ENCODE data around the gene UQCRQ.

DNA sequence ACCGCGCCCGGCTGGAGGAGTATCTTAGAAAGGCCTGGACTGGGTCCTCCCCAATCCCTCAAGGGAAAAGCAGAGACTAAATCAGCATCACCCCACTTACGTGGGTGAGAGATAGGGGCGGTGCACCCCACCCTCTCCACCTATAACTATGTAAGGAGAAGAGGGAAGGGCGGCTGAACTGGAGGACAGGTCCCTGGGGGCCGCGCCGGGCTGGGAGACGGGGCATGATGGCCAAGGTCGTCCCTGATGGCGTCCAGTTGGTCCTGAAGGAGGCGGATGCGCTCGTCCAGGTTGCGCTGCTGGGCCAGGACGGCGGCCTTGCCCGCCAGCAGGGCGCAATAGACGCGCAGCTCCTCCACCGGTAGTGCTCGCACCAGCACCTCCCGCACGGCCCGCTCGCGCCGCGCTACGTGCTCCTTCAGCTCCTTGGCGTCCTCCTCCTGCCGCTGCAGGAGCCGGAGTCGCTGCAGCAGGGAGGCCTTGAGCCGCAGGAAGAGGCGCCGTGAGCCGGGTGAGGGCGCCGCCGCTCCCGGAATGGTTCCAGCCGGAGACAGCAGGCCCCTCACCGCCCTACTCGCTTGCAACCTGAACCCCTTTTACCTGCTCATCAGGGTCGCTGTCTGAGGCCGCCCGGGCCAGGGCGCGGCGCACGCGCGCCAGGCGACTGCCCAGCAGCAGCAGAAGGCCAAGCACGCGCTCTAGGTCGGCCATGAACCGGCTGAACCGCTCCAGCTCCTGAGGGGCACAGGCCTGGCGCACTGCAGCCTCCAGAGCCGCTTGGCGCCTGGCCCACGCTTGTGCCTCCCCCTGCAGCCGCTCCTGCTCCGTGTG lies 43.6 kb upstream of the UQCRQ start:
- TF ChIP-seq, protein P1, sequence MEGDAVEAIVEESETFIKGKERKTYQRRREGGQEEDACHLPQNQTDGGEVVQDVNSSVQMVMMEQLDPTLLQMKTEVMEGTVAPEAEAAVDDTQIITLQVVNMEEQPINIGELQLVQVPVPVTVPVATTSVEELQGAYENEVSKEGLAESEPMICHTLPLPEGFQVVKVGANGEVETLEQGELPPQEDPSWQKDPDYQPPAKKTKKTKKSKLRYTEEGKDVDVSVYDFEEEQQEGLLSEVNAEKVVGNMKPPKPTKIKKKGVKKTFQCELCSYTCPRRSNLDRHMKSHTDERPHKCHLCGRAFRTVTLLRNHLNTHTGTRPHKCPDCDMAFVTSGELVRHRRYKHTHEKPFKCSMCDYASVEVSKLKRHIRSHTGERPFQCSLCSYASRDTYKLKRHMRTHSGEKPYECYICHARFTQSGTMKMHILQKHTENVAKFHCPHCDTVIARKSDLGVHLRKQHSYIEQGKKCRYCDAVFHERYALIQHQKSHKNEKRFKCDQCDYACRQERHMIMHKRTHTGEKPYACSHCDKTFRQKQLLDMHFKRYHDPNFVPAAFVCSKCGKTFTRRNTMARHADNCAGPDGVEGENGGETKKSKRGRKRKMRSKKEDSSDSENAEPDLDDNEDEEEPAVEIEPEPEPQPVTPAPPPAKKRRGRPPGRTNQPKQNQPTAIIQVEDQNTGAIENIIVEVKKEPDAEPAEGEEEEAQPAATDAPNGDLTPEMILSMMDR (conservative IDR thresholded peaks at IDR 0.05) = no peak
- no peak for TF ChIP-seq ZFX (IDR thresholded peaks at IDR 0.05)
